PC-9 (cell line): ENCODE data around the gene STAB1. TPM values are rescaled to one million over a fixed set of nuclear protein-coding genes. Genes with fewer than 3 reads are reported as not detected.

ENCODE experiments used
- BruUV-seq: library from RNA; stranded (reverse); fragments of 400-500 nt; replicated peaks from 2 replicates; lab custom pipeline; 2021; lab: Mats Ljungman, UMichigan
- CTCF ChIA-PET: fragments of 300-600 bp; sonication (Branson Sonifier 250); formaldehyde crosslinking; loops from one replicate; lab custom pipeline; 2022; ENCODE audit warnings: antibody characterized with exemption; lab: Charles Lee
- POLR2A ChIA-PET: fragments of 300-600 bp; sonication (Branson Sonifier 250); formaldehyde crosslinking; loops from one replicate; lab custom pipeline; 2022; ENCODE audit warnings: antibody characterized with exemption; ENCODE audit not compliant: unreplicated experiment; lab: Charles Lee
- DNase-seq, 2 experiments: peaks; one replicate each; pipeline versions ENCODE4 v3.0.0 to v3.0.0-alpha.2; 2015 to 2022; ENCODE audit warnings: mixed read lengths in 1 of 2
- H2AFZ ChIP-seq: fragments of 200-600 bp; sonication (generic); 2 replicates; pipeline ENCODE4 v1.8.1; 2017; ENCODE audit warnings: antibody characterized with exemption
- H3F3A ChIP-seq: fragments of 200-600 bp; sonication (generic); 2 replicates; pipeline ENCODE4 v1.8.1; 2017; ENCODE audit warnings: antibody characterized with exemption, mild to moderate bottlenecking, low read depth; ENCODE audit not compliant: insufficient read depth
- H3K27ac ChIP-seq: fragments of 200-600 bp; sonication (generic); 2 replicates; pipeline ENCODE4 v1.6.1; 2016; ENCODE audit warnings: mixed run types
- H3K27me3 ChIP-seq: fragments of 200-600 bp; sonication (generic); 2 replicates; pipeline ENCODE4 v1.6.1; 2016; ENCODE audit warnings: low read depth, mixed run types; ENCODE audit not compliant: insufficient read depth
- H3K36me3 ChIP-seq: fragments of 200-600 bp; sonication (generic); 2 replicates; pipeline ENCODE4 v1.6.1; 2016; ENCODE audit warnings: low read depth, mixed run types
- H3K4me1 ChIP-seq: fragments of 200-600 bp; sonication (generic); replicated peaks from 2 replicates; pipeline ENCODE4 v1.6.1; 2016; ENCODE audit warnings: mixed run types; ENCODE audit not compliant: insufficient read depth
- H3K4me2 ChIP-seq: fragments of 200-600 bp; sonication (generic); 2 replicates; pipeline ENCODE4 v1.6.1; 2017; ENCODE audit warnings: mixed run types
- H3K4me3 ChIP-seq: fragments of 200-600 bp; sonication (generic); 2 replicates; pipeline ENCODE4 v1.6.1; 2016; ENCODE audit warnings: mixed run types
- H3K79me2 ChIP-seq: fragments of 200-600 bp; sonication (generic); 2 replicates; pipeline ENCODE4 v1.6.1; 2017; ENCODE audit warnings: low read depth, mixed run types
- H3K9me2 ChIP-seq: fragments of 200-600 bp; sonication (generic); 2 replicates; pipeline ENCODE4 v1.8.1; 2017; ENCODE audit warnings: mild to moderate bottlenecking; ENCODE audit not compliant: insufficient read depth
- H3K9me3 ChIP-seq: fragments of 200-600 bp; sonication (generic); 2 replicates; pipeline ENCODE4 v1.8.1; 2016; ENCODE audit warnings: low read depth; ENCODE audit not compliant: insufficient read depth
- H4K20me1 ChIP-seq: fragments of 200-600 bp; sonication (generic); 2 replicates; pipeline ENCODE4 v1.8.1; 2017; ENCODE audit not compliant: insufficient read depth
- EZH2 ChIP-seq: fragments of 200-600 bp; sonication (generic); IDR thresholded peaks from 2 replicates; pipeline ENCODE4 v1.8.0; 2017; ENCODE audit warnings: antibody characterized with exemption, low read depth
- intact Hi-C: fragments of 100-400 bp; cut with micrococcal nuclease; formaldehyde crosslinking; loops from one replicate; pipeline ENCODE4 v1.10.0; 2022; ENCODE audit not compliant: unreplicated experiment
- total RNA-seq: library from RNA; stranded (reverse); gene quantifications from 2 replicates; pipeline ENCODE4 v1.2.3, GENCODE V29; 2021
- TF ChIP-seq, protein P1 (sequence below): fragments of 200-600 bp; sonication (generic); conservative IDR thresholded peaks from 2 replicates; pipeline ENCODE4 v1.6.1; 2017; ENCODE audit warnings: mixed run types, antibody characterized with exemption, mild to moderate bottlenecking, moderate library complexity

Gene STAB1
- total RNA-seq, 1 experiment from 2014 or later = 0.04 TPM

DNA sequence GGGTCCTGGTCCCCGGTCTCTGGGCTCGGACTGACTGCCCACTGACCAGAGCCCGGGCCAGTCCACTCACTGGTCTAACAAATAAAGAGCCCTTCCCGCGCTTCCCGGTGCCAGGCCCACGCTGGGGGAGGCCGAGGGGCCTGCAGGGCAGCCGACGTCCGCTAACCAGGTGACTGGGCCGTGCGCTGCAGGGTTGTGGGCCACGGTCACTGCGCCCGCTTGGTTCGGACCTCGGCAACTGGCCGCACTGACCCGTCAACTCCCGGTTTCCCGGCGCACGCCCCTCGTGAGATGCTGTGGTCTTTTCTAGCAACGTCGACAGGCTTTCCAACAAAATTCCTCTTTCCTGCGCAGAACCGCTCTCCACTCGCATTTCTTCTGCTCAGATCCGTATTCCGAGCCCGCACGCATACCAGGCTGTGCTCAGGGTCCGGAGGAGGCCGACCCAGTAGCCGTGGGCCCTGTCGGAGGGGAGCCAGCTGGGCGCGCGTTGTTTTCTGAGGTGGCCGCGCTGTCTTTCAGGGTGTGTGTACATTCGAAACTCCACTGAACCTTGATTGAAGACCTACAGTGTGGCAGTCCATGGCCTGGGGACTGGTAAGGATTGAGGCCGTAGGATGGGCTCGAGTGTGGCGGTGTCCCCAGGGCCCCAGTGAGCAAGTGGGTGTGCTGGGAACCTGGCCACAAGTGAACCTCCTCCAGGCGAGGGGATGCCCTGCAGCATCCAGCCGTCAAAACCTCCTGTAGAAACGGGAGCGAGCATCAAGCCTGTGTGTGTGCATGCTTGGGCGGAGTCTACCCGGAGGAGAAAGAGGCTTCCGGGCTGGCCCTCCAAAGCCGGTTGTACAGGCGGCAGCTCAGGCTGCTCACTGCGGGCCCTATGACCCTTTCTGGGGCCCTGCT, 39.4 kb downstream of the STAB1 start:
- Histone ChIP-seq H3K4me2 (no peak overlapping the region), H3K36me3 (no peaks in the 10 kb centered on the region), H3K27ac (no peak overlapping the region), H3K4me1 (peaks cover 28% of the 10 kb centered on the region), H3K4me3 (no peak overlapping the region), H3F3A (peaks cover 18% of the 10 kb centered on the region; the same call in 1 of the 2 replicates), H2AFZ (no peak overlapping the region), H3K9me3 (no peaks in the 10 kb centered on the region), H3K27me3 (no peaks in the 10 kb centered on the region), H3K79me2 (peaks cover 39% of the 10 kb centered on the region), H4K20me1 (peaks cover 5% of the 10 kb centered on the region; the same call in 1 of the 2 replicates), H3K9me2 (no peaks in the 10 kb centered on the region)
- TF ChIP-seq, protein P1, sequence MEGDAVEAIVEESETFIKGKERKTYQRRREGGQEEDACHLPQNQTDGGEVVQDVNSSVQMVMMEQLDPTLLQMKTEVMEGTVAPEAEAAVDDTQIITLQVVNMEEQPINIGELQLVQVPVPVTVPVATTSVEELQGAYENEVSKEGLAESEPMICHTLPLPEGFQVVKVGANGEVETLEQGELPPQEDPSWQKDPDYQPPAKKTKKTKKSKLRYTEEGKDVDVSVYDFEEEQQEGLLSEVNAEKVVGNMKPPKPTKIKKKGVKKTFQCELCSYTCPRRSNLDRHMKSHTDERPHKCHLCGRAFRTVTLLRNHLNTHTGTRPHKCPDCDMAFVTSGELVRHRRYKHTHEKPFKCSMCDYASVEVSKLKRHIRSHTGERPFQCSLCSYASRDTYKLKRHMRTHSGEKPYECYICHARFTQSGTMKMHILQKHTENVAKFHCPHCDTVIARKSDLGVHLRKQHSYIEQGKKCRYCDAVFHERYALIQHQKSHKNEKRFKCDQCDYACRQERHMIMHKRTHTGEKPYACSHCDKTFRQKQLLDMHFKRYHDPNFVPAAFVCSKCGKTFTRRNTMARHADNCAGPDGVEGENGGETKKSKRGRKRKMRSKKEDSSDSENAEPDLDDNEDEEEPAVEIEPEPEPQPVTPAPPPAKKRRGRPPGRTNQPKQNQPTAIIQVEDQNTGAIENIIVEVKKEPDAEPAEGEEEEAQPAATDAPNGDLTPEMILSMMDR = no peak
- TF ChIP-seq EZH2 = no peak
- DNase-seq = no peak
- POLR2A ChIA-PET = no interaction called here
- intact Hi-C loops = no loop called here
- CTCF ChIA-PET = no interaction called here
- BruUV-seq = no TSS peak

GRCh38 chr3:52535411-52536111, 40.4 kb downstream of the STAB1 start:
- H3K27me3 ChIP-seq = no peaks in the 10 kb centered on the region
- ChIA-PET POLR2A (interaction anchor here (0.5 to 1.0 kb wide), 13 partner anchors 9 to 319 kb away, joined by 3 to 30 read pairs (median 8); partner anchors contain the start of gene TNNC1), CTCF (no interaction called here)
- H3K4me3 ChIP-seq = peak overlapping the region; percentile 46; the same call in 1 of the 2 replicates
- peaks cover 5% of the 10 kb centered on the region; the same call in 1 of the 2 replicates for H4K20me1 ChIP-seq
- H3K4me1 ChIP-seq = peaks cover 28% of the 10 kb centered on the region
- no peaks in the 10 kb centered on the region for H3K36me3 ChIP-seq
- no peak for DNase-seq
- no TSS peak for BruUV-seq
- H3K79me2 ChIP-seq = peaks cover 43% of the 10 kb centered on the region
- TF ChIP-seq, protein P1 = no peak
- TF ChIP-seq EZH2 = no peak
- H3K9me2 ChIP-seq = no peaks in the 10 kb centered on the region
- H3K9me3 ChIP-seq = no peaks in the 10 kb centered on the region
- peak overlapping the region; percentile 71 for H3K4me2 ChIP-seq
- H3F3A ChIP-seq = peaks cover 18% of the 10 kb centered on the region; the same call in 1 of the 2 replicates
- no peak overlapping the region for H3K27ac ChIP-seq
- intact Hi-C loops = no loop called here
- H2AFZ ChIP-seq = no peak overlapping the region

DNA sequence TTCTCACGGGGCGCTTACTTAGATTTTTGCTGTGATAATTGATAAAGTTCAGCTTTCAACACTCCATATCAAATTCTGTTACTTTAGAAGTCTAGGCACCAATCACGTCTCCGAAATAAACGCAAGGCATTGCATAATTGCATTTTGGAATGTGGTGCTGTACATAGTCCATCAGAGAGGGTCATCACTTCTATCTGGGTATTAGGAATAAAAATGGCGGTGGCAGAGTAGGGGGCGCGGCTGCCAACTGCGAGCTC, 40.9 kb downstream of the STAB1 start:
- DNase-seq = no peak
- Histone ChIP-seq H4K20me1 (peaks cover 5% of the 10 kb centered on the region; the same call in 1 of the 2 replicates), H2AFZ (no peak overlapping the region), H3F3A (peaks cover 21% of the 10 kb centered on the region; the same call in 1 of the 2 replicates), H3K9me2 (no peaks in the 10 kb centered on the region), H3K36me3 (no peaks in the 10 kb centered on the region), H3K27ac (no peak overlapping the region), H3K9me3 (no peaks in the 10 kb centered on the region), H3K4me3 (peak overlapping the region; percentile 46; the same call in 1 of the 2 replicates), H3K4me2 (peak overlapping the region; percentile 71), H3K4me1 (peaks cover 28% of the 10 kb centered on the region), H3K79me2 (peaks cover 43% of the 10 kb centered on the region), H3K27me3 (no peaks in the 10 kb centered on the region)
- intact Hi-C loops = no loop called here
- ChIA-PET POLR2A (interaction anchor here (0.5 to 1.0 kb wide), 15 partner anchors 10 to 319 kb away, joined by 3 to 30 read pairs (median 7); partner anchors contain the start of gene TNNC1), CTCF (no interaction called here)
- TF ChIP-seq, protein P1 = no peak
- TF ChIP-seq EZH2 = no peak
- BruUV-seq = no TSS peak
